ENCODE data around the gene PPP3R2.

- TF ChIP-seq CTCF (IDR thresholded peaks at IDR 0.05; ENCODE audit: borderline replicate concordance, extremely low read depth, low read length, poor library complexity, severe bottlenecking), result no peak
- TF ChIP-seq EZH2 (IDR thresholded peaks at IDR 0.05; ENCODE audit: borderline replicate concordance, low read depth, low read length, severe bottlenecking), result no peak
Measured at GRCh38 chr9:101586651-101587050, 8.1 kb downstream of the PPP3R2 start.

Data from DND-41 (cell line).